Measurements from ENCODE around the gene FCGR3A.

FCGR3A gene

DNA sequence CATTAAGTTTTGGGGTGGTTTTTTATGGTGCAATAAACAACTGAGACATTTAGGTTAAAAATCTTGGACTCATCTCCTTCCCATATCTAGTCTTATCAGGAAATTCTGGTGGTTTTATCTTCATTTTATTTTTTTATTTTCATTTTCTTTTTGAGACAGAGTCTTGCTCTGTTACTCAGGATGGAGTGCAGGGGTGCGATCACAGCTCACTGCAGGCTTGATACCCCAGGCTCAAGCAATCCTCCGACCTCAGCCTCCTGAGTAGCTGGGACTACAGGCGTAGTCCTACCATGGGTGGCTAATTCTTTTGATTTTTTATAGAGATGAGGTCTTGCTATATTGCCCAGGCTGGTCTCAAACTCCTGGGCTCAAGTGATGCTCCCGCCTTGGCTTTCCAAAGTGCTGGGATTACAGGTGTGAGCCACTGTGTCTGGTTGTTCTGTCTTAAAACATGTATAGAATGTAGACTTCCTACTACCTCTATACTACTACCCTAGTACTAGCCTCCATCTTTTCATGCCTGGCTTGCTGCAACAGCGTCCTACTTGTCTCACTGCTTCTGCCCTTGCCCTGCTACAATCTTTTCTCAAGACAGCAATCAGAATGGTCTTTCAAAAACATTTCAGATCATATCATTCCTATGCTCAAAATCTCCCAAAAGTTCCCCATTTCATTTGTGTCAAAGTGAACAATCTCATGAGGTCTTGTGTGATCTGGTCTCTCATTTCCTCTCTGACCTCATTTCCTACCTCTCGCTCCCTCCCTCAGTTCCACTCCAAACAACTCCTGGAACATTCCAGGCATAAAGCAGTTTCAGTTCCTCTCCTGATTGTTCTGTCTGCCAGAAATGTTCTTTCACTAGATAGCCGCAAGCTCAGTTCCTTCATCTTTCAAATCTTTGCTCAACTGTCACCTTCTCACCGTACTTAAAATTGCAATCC is 50.2 kb downstream of the FCGR3A start:
- Histone ChIP-seq H3K4me1 (ENCODE audit: low read depth, poor library complexity, severe bottlenecking) (no peaks in the 10 kb centered on the region), H3K79me2 (ENCODE audit: insufficient read depth, low read depth) (no peaks in the 10 kb centered on the region), H3K27ac (no peak overlapping the region), H4K20me1 (ENCODE audit: insufficient read depth) (no peaks in the 10 kb centered on the region), H2AFZ (ENCODE audit: low read depth) (no peak overlapping the region), H3K27me3 (ENCODE audit: insufficient read depth, low read depth) (no peaks in the 10 kb centered on the region), H3K36me3 (ENCODE audit: insufficient read depth) (no peaks in the 10 kb centered on the region), H3K9ac (no peak overlapping the region), H3K4me3 (IDR thresholded peaks at IDR 0.05; ENCODE audit: insufficient read depth, low read depth, low read length) (no peak overlapping the region), H3K4me2 (no peak overlapping the region)
- TF ChIP-seq, protein P1, sequence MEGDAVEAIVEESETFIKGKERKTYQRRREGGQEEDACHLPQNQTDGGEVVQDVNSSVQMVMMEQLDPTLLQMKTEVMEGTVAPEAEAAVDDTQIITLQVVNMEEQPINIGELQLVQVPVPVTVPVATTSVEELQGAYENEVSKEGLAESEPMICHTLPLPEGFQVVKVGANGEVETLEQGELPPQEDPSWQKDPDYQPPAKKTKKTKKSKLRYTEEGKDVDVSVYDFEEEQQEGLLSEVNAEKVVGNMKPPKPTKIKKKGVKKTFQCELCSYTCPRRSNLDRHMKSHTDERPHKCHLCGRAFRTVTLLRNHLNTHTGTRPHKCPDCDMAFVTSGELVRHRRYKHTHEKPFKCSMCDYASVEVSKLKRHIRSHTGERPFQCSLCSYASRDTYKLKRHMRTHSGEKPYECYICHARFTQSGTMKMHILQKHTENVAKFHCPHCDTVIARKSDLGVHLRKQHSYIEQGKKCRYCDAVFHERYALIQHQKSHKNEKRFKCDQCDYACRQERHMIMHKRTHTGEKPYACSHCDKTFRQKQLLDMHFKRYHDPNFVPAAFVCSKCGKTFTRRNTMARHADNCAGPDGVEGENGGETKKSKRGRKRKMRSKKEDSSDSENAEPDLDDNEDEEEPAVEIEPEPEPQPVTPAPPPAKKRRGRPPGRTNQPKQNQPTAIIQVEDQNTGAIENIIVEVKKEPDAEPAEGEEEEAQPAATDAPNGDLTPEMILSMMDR (conservative IDR thresholded peaks at IDR 0.05; ENCODE audit: low read depth, low read length), result no peak

DNA sequence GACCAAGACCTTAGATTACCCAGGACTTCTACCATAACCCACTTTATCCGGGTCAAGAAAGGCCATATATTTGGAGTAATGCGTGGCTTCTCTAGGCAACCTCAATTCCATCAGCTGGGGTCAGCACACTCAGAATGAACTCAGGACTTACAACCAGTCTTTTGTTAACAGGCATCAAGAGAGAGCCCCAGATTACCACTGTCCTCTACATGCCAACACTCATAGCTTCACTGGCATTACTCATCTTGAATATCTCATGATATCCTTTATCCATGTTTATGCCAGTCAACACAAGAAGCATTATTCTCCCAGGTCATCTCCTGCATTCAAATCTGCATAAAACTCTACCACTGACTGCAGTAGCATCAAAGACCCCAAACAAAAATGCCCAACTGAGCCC is 51.0 kb downstream of the FCGR3A start:
- TF ChIP-seq, protein P1 (conservative IDR thresholded peaks at IDR 0.05; ENCODE audit: low read depth, low read length), result no peak
- H3K4me2 ChIP-seq, result no peak overlapping the region
- no peak overlapping the region for H3K27ac ChIP-seq
- H4K20me1 ChIP-seq (ENCODE audit: insufficient read depth), result no peaks in the 10 kb centered on the region
- H2AFZ ChIP-seq (ENCODE audit: low read depth), result no peak overlapping the region
- no peaks in the 10 kb centered on the region for H3K79me2 ChIP-seq (ENCODE audit: insufficient read depth, low read depth)
- H3K4me1 ChIP-seq (ENCODE audit: low read depth, poor library complexity, severe bottlenecking), result no peaks in the 10 kb centered on the region
- no peak overlapping the region for H3K9ac ChIP-seq
- H3K36me3 ChIP-seq (ENCODE audit: insufficient read depth), result no peaks in the 10 kb centered on the region
- H3K27me3 ChIP-seq (ENCODE audit: insufficient read depth, low read depth), result no peaks in the 10 kb centered on the region
- no peak overlapping the region for H3K4me3 ChIP-seq (IDR thresholded peaks at IDR 0.05; ENCODE audit: insufficient read depth, low read depth, low read length)

DNA sequence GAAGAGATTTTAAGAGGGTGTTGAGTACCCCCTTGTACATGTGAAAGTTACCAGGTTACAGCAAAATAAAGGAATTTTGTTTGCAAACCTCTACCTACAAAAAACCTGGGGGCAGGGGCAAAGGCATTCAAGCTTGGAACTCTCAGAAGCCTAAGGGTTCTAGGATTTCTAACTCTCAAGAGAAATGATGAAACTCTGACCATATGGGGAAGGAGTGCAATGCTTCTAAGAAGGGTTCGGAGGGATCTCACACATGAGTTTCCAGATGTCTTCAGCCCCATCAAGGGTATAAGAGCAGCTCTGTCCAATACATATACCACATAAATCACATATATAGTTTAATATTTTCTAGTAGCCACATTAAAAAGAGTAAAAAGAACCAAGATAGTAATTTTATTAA is 51.7 kb downstream of the FCGR3A start:
- TF ChIP-seq, protein P1 (conservative IDR thresholded peaks at IDR 0.05; ENCODE audit: low read depth, low read length), result no peak
- H3K27ac ChIP-seq, result no peak overlapping the region
- no peaks in the 10 kb centered on the region for H3K79me2 ChIP-seq (ENCODE audit: insufficient read depth, low read depth)
- H3K36me3 ChIP-seq (ENCODE audit: insufficient read depth), result no peaks in the 10 kb centered on the region
- H4K20me1 ChIP-seq (ENCODE audit: insufficient read depth), result no peaks in the 10 kb centered on the region
- H3K4me3 ChIP-seq (IDR thresholded peaks at IDR 0.05; ENCODE audit: insufficient read depth, low read depth, low read length), result no peak overlapping the region
- no peak overlapping the region for H3K9ac ChIP-seq
- H3K4me2 ChIP-seq, result no peak overlapping the region
- no peaks in the 10 kb centered on the region for H3K27me3 ChIP-seq (ENCODE audit: insufficient read depth, low read depth)
- no peak overlapping the region for H2AFZ ChIP-seq (ENCODE audit: low read depth)
- no peaks in the 10 kb centered on the region for H3K4me1 ChIP-seq (ENCODE audit: low read depth, poor library complexity, severe bottlenecking)

- Histone ChIP-seq H3K27ac (no peak overlapping the region), H3K27me3 (ENCODE audit: insufficient read depth, low read depth) (no peaks in the 10 kb centered on the region), H3K9ac (no peak overlapping the region), H3K79me2 (ENCODE audit: insufficient read depth, low read depth) (no peaks in the 10 kb centered on the region), H3K4me3 (IDR thresholded peaks at IDR 0.05; ENCODE audit: insufficient read depth, low read depth, low read length) (no peak overlapping the region), H3K4me1 (ENCODE audit: low read depth, poor library complexity, severe bottlenecking) (no peaks in the 10 kb centered on the region), H2AFZ (ENCODE audit: low read depth) (no peak overlapping the region), H3K4me2 (no peak overlapping the region), H3K36me3 (ENCODE audit: insufficient read depth) (no peaks in the 10 kb centered on the region), H4K20me1 (ENCODE audit: insufficient read depth) (no peaks in the 10 kb centered on the region)
- TF ChIP-seq, protein P1 (conservative IDR thresholded peaks at IDR 0.05; ENCODE audit: low read depth, low read length), result no peak
Measured at GRCh38 chr1:161495490-161495889, 54.1 kb downstream of the FCGR3A start.

Measured in KMS-11 (cell line).